Thyroid gland (tissue), 4 donors: ENCODE measurements around the gene CAGE1. TPM values are rescaled to one million over a fixed set of nuclear protein-coding genes. Genes with fewer than 3 reads are reported as not detected.
A peak's percentile ranks its signal among the peaks of the same experiment; 100 is the strongest.

Experiments used
- DNase-seq, 2 donors: peaks; one replicate each; pipeline ENCODE4 v3.0.0-alpha.2; 2019
- H3K27ac ChIP-seq, 3 donors: fragments of 200-600 bp; sonication (generic); 1 replicate in 2 of 3; 2 replicates in 1 of 3; pipeline ENCODE4 v1.5.1; 2016 to 2019; ENCODE audit warnings: mild to moderate bottlenecking in 1 of 3, moderate library complexity in 1 of 3
- H3K27me3 ChIP-seq: fragments of 200-600 bp; sonication (generic); one replicate; pipeline ENCODE4 v1.5.1; 2019
- H3K36me3 ChIP-seq, 2 donors: fragments of 200-600 bp; sonication (generic); one replicate each; pipeline ENCODE4 v1.5.1; 2016 to 2019
- H3K4me1 ChIP-seq, 2 donors: fragments of 200-600 bp; sonication (generic); one replicate each; pipeline ENCODE4 v1.5.1; 2017 to 2019
- H3K4me3 ChIP-seq, 3 donors: fragments of 200-600 bp; sonication (generic); replicated peaks in 1 of 3; 1 replicate in 2 of 3; 2 replicates in 1 of 3; pipeline ENCODE4 v1.5.1; 2016; ENCODE audit warnings: mild to moderate bottlenecking in 1 of 3
- H3K9me3 ChIP-seq: fragments of 200-600 bp; sonication (generic); one replicate; pipeline ENCODE4 v1.5.1; 2017
- CTCF ChIP-seq, 6 experiments: fragments of 200-600 bp in 3 of 6; fragments of 450-650 bp in 3 of 6; sonication (generic) in 3 of 6; IDR thresholded peaks; one replicate each; pipeline ENCODE4 v1.5.1; 2016 to 2019; ENCODE audit warnings: antibody characterized with exemption in 6 of 6, mild to moderate bottlenecking in 2 of 6, inconsistent platforms in 1 of 6, moderate library complexity in 1 of 6
- POLR2A ChIP-seq, 2 donors: fragments of 450-650 bp; IDR thresholded peaks; one replicate each; pipeline ENCODE4 v1.6.1; 2017; ENCODE audit warnings: antibody characterized with exemption in 2 of 2, mild to moderate bottlenecking in 2 of 2, moderate library complexity in 1 of 2
- WGBS, 2 donors: methylation state at CpG; one replicate each; pipeline ENCODE4 v1.1.5; 2017; 5-methylcytosine and 5-hydroxymethylcytosine counted together
- intact Hi-C: fragments of 100-400 bp; cut with DNase I; formaldehyde crosslinking; loops from one replicate; pipeline ENCODE4 v1.15.1; 2023
- total RNA-seq, 4 donors: library from RNA; depleted of rRNA; stranded (reverse); fragments of >200 nt; gene quantifications; one replicate each; pipeline ENCODE4 v1.2.3, GENCODE V29; 2016

CAGE1 gene
- under 1 TPM in 1 of 4 donors, not detected in 3; 0.20 TPM for total RNA-seq

GRCh38 chr6:7389451-7390225 lies at the start of gene CAGE1, which contains the start of gene RIOK1:
CAGE1 (minus strand) TSS chr6:7389742; CDS start chr6:7387173, 2,569 bp downstream.
RIOK1 (plus strand) TSS chr6:7389808; CDS start chr6:7390003, 195 bp downstream.
- peaks cover 4 to 8% of the 10 kb centered on the region in 2 donors for H3K36me3 ChIP-seq
- TF ChIP-seq CTCF (IDR thresholded peaks at IDR 0.05) (peak in 2 of 6 experiments; percentile 4 to 15), POLR2A (IDR thresholded peaks at IDR 0.05) (peak in 1 of 2 donors; percentile 90)
- peak within 1 kb of the TSS; percentile 43 to 86 (median 78) for H3K4me3 ChIP-seq
- H3K9me3 ChIP-seq: no peaks in the 10 kb centered on the region
- intact Hi-C loops: loop anchor here (2.0 to 5.0 kb wide), 2 partner anchors 77 to 112 kb away; partner anchors contain the start of gene SSR1
- H3K27ac ChIP-seq: peak within 1 kb of the TSS; percentile 58 to 88 (median 85)
- DNase-seq: peak; percentile 97
- no peaks in the 10 kb centered on the region for H3K27me3 ChIP-seq
- H3K4me1 ChIP-seq: peaks cover 11 to 22% of the 10 kb centered on the region in 2 donors
- WGBS, 2 donors: 0% methylated on average over 29 to 43 of the region's 62 CpGs

GRCh38 chr6:7439228-7439627 lies 49.7 kb upstream of the CAGE1 start:
- intact Hi-C loops: no loop called here
- TF ChIP-seq CTCF (IDR thresholded peaks at IDR 0.05) (no peak), POLR2A (IDR thresholded peaks at IDR 0.05) (no peak)
- no peak for DNase-seq
- no peaks in the 10 kb centered on the region for H3K27me3 ChIP-seq
- WGBS, 2 donors: 89% methylated on average over 3 of the region's 3 CpGs
- H3K27ac ChIP-seq: no peak overlapping the region
- H3K4me3 ChIP-seq: no peak overlapping the region
- no peaks in the 10 kb centered on the region for H3K4me1 ChIP-seq
- no peaks in the 10 kb centered on the region for H3K9me3 ChIP-seq
- no peaks in the 10 kb centered on the region for H3K36me3 ChIP-seq

- 97 to 99% methylated on average over 3 of the region's 3 CpGs for WGBS, 2 donors
- no peak for TF ChIP-seq POLR2A (IDR thresholded peaks at IDR 0.05)
- H3K27me3 ChIP-seq: no peaks in the 10 kb centered on the region
- H3K36me3 ChIP-seq: no peaks in the 10 kb centered on the region
- intact Hi-C loops: no loop called here
- no peaks in the 10 kb centered on the region for H3K4me1 ChIP-seq
- no peak overlapping the region for H3K27ac ChIP-seq
- DNase-seq: no peak
- no peak overlapping the region for H3K4me3 ChIP-seq
- no peaks in the 10 kb centered on the region for H3K9me3 ChIP-seq
Observed at GRCh38 chr6:7438011-7438410, 48.5 kb upstream of the CAGE1 start.

- WGBS, 2 donors: 81 to 87% methylated on average over 1 of the region's 1 CpG
Observed at GRCh38 chr6:7434672-7435071, 45.1 kb upstream of the CAGE1 start.

GRCh38 chr6:7433121-7433617 lies 43.6 kb upstream of the CAGE1 start:
- no peak overlapping the region for H3K27ac ChIP-seq
- intact Hi-C loops: no loop called here
- no peaks in the 10 kb centered on the region for H3K9me3 ChIP-seq
- no peak overlapping the region for H3K4me3 ChIP-seq
- no peak for TF ChIP-seq POLR2A (IDR thresholded peaks at IDR 0.05)
- TF ChIP-seq CTCF (IDR thresholded peaks at IDR 0.05): no peak
- DNase-seq: no peak
- no peaks in the 10 kb centered on the region for H3K4me1 ChIP-seq
- no peaks in the 10 kb centered on the region for H3K36me3 ChIP-seq
- WGBS, 2 donors: 73 to 92% methylated on average over 5 of the region's 5 CpGs
- H3K27me3 ChIP-seq: no peaks in the 10 kb centered on the region

More at GRCh38 chr6:7434672-7435071, 45.1 kb upstream of the CAGE1 start:
- intact Hi-C loops: no loop called here
- no peak for DNase-seq
- Histone ChIP-seq H3K27me3 (no peaks in the 10 kb centered on the region), H3K4me3 (no peak overlapping the region), H3K36me3 (no peaks in the 10 kb centered on the region), H3K27ac (no peak overlapping the region), H3K9me3 (no peaks in the 10 kb centered on the region), H3K4me1 (no peaks in the 10 kb centered on the region)
- TF ChIP-seq POLR2A (IDR thresholded peaks at IDR 0.05) (no peak), CTCF (IDR thresholded peaks at IDR 0.05) (no peak)
